WTC11 (cell line): ENCODE data around the gene HLA-A. TPM values are rescaled to one million over a fixed set of nuclear protein-coding genes. Genes with fewer than 3 reads are reported as not detected.

Source experiments
- ATAC-seq: fragments of 200-7000 bp; cut with Tn5 transposase; 2 replicates; pipeline ENCODE4 v1.10.0; 2021; ENCODE audit warnings: mild to moderate bottlenecking, moderate library complexity
- CTCF ChIA-PET: fragments of 300-600 bp; sonication (Branson Sonifier 250); formaldehyde crosslinking; loops from one replicate; lab custom pipeline; 2021; ENCODE audit warnings: antibody characterized with exemption; lab: Charles Lee
- POLR2A ChIA-PET: fragments of 350-600 bp; sonication (Branson Sonifier 250); formaldehyde crosslinking; loops from one replicate; lab custom pipeline; 2021; ENCODE audit warnings: antibody characterized with exemption; lab: Charles Lee
- DNase-seq: peaks from one replicate; pipeline ENCODE4 v3.0.0; 2021; ENCODE audit warnings: low spot score
- H3K27ac Mint-ChIP-seq: 2 replicates; pipeline ENCODE4 v1.8.0; 2021; ENCODE audit warnings: mixed read lengths
- H3K27me3 Mint-ChIP-seq: 2 replicates; pipeline ENCODE4 v1.8.0; 2021; ENCODE audit warnings: low read depth, mild to moderate bottlenecking, moderate library complexity, mixed read lengths
- H3K36me3 Mint-ChIP-seq: 2 replicates; pipeline ENCODE4 v1.8.0; 2021; ENCODE audit warnings: mixed read lengths
- H3K4me1 Mint-ChIP-seq: 2 replicates; pipeline ENCODE4 v1.8.0; 2022; ENCODE audit warnings: mixed read lengths
- H3K4me3 Mint-ChIP-seq: 2 replicates; pipeline ENCODE4 v1.8.0; 2021; ENCODE audit warnings: mild to moderate bottlenecking, moderate library complexity, mixed read lengths
- H3K9me3 Mint-ChIP-seq: 2 replicates; pipeline ENCODE4 v1.8.0; 2021; ENCODE audit warnings: mixed read lengths
- ATF1 ChIP-seq: sonication (generic); formaldehyde crosslinking; IDR thresholded peaks from 2 replicates; pipeline ENCODE4 v1.8.1; 2023; ENCODE audit warnings: mild to moderate bottlenecking, moderate library complexity, missing genetic modification reagents
- ATF2 ChIP-seq: sonication (generic); formaldehyde crosslinking; IDR thresholded peaks from 2 replicates; pipeline ENCODE4 v1.8.1; 2022; ENCODE audit warnings: low read depth, missing genetic modification reagents, borderline replicate concordance
- ERG ChIP-seq: fragments of 250-450 bp; sonication (Bioruptor Pico); IDR thresholded peaks from 2 replicates; pipeline ENCODE4 v1.8.0; 2021; ENCODE audit warnings: mild to moderate bottlenecking
- ESRRA ChIP-seq: sonication (generic); formaldehyde crosslinking; IDR thresholded peaks from 2 replicates; pipeline ENCODE4 v1.8.1; 2022; ENCODE audit warnings: mild to moderate bottlenecking, missing genetic modification reagents, borderline replicate concordance
- ETV6 ChIP-seq: sonication (generic); formaldehyde crosslinking; IDR thresholded peaks from 2 replicates; pipeline ENCODE4 v1.8.1; 2022; ENCODE audit warnings: mild to moderate bottlenecking, missing genetic modification reagents
- FOXJ3 ChIP-seq: sonication (generic); formaldehyde crosslinking; IDR thresholded peaks from 2 replicates; pipeline ENCODE4 v1.9.0; 2021; ENCODE audit warnings: missing genetic modification reagents, mild to moderate bottlenecking, borderline replicate concordance
- FOXP1 ChIP-seq: sonication (generic); formaldehyde crosslinking; IDR thresholded peaks from 2 replicates; pipeline ENCODE4 v1.8.0; 2022; ENCODE audit warnings: missing genetic modification reagents, mild to moderate bottlenecking, moderate library complexity, borderline replicate concordance
- FOXP4 ChIP-seq: sonication (generic); formaldehyde crosslinking; IDR thresholded peaks from 2 replicates; pipeline ENCODE4 v1.8.0; 2022; ENCODE audit warnings: mild to moderate bottlenecking, missing genetic modification reagents
- IRF2 ChIP-seq: sonication (generic); formaldehyde crosslinking; IDR thresholded peaks from 2 replicates; pipeline ENCODE4 v1.8.0; 2022; ENCODE audit warnings: low read depth, missing genetic modification reagents, borderline replicate concordance
- JUN ChIP-seq: sonication (generic); formaldehyde crosslinking; IDR thresholded peaks from 2 replicates; pipeline ENCODE4 v1.8.0; 2023; ENCODE audit warnings: mild to moderate bottlenecking, missing genetic modification reagents
- NR2C2 ChIP-seq: sonication (generic); formaldehyde crosslinking; IDR thresholded peaks from 2 replicates; pipeline ENCODE4 v1.8.0; 2022; ENCODE audit warnings: mild to moderate bottlenecking, missing genetic modification reagents
- NR3C1 ChIP-seq: sonication (generic); formaldehyde crosslinking; conservative IDR thresholded peaks from 2 replicates; pipeline ENCODE4 v1.8.1; 2023; ENCODE audit warnings: low read depth, mild to moderate bottlenecking, missing genetic modification reagents
- RELA ChIP-seq: sonication (generic); formaldehyde crosslinking; IDR thresholded peaks from 2 replicates; pipeline ENCODE4 v1.8.1; 2022; ENCODE audit warnings: missing genetic modification reagents, mild to moderate bottlenecking, borderline replicate concordance
- RORB ChIP-seq: fragments of 250-450 bp; sonication (Bioruptor Pico); IDR thresholded peaks from 2 replicates; pipeline ENCODE4 v1.9.0; 2021; ENCODE audit warnings: mild to moderate bottlenecking
- SMAD3 ChIP-seq: sonication (generic); formaldehyde crosslinking; IDR thresholded peaks from 2 replicates; pipeline ENCODE4 v1.8.0; 2022; ENCODE audit warnings: missing genetic modification reagents, mild to moderate bottlenecking, borderline replicate concordance
- ZNF138 ChIP-seq: sonication (generic); formaldehyde crosslinking; conservative IDR thresholded peaks from 2 replicates; pipeline ENCODE4 v1.8.1; 2022; ENCODE audit warnings: mild to moderate bottlenecking, moderate library complexity, missing genetic modification reagents
- ZNF263 ChIP-seq: sonication (generic); formaldehyde crosslinking; IDR thresholded peaks from 2 replicates; pipeline ENCODE4 v1.8.1; 2022; ENCODE audit warnings: low read depth, mild to moderate bottlenecking, moderate library complexity, missing genetic modification reagents
- ZNF425 ChIP-seq: fragments of 250-450 bp; sonication (Bioruptor Pico); conservative IDR thresholded peaks from 2 replicates; pipeline ENCODE4 v1.9.0; 2021; ENCODE audit warnings: mild to moderate bottlenecking
- ZNF532 ChIP-seq: fragments of 250-450 bp; sonication (Bioruptor Pico); IDR thresholded peaks from 2 replicates; pipeline ENCODE4 v1.9.0; 2021; ENCODE audit warnings: mild to moderate bottlenecking, borderline replicate concordance
- total RNA-seq: library from RNA; stranded (reverse); gene quantifications from 3 replicates; pipeline ENCODE4 v1.2.3, GENCODE V29; 2021
- TF ChIP-seq, protein P1 (sequence below): fragments of 250-450 bp; sonication (Bioruptor Pico); IDR thresholded peaks from 2 replicates; pipeline ENCODE4 v2.1.2; 2022; ENCODE audit warnings: mild to moderate bottlenecking, moderate library complexity
- TF ChIP-seq, protein P2 (sequence below): sonication (generic); formaldehyde crosslinking; conservative IDR thresholded peaks from 2 replicates; pipeline ENCODE4 v1.8.1; 2022; ENCODE audit warnings: mild to moderate bottlenecking, missing genetic modification reagents
- TF ChIP-seq, protein P3 (sequence below): fragments of 200-600 bp; IDR thresholded peaks from 2 replicates; pipeline ENCODE4 v1.8.0; 2022; ENCODE audit warnings: antibody characterized with exemption

The HLA-A gene
- total RNA-seq, 1 experiment from 2014 or later = 93.2 TPM

DNA sequence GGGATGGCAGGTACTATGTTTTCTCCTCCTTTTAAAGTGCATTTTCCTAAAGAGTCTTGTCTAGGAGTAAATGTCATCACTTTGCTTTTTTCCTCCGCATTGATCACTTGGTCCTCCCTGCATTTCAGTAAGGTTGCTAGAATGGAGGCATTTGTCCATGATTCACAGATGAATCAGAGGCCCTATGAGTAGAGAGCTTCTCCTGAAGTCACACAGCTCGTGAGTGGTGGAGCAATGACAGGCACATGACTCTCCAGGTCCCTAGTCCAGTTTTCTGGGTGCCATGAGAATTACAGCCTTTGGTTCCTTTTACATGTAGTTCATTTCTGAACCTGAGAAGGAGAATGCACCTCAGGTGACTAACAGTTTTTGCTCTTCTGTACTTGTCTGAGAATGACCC, 50.5 kb downstream of the HLA-A start:
- no peak overlapping the region for H3K4me3 Mint-ChIP-seq
- H3K4me1 Mint-ChIP-seq = no peaks in the 10 kb centered on the region
- TF ChIP-seq ZNF138 (CRISPR knock-in tag) (no peak), ZNF263 (no peak), ATF2 (no peak), ESRRA (CRISPR knock-in tag) (no peak), ATF1 (no peak), NR2C2 (no peak), FOXP4 (CRISPR knock-in tag) (no peak), ETV6 (CRISPR knock-in tag) (no peak), FOXP1 (no peak), IRF2 (CRISPR knock-in tag) (no peak), RORB (no peak), ZNF425 (no peak)
- TF ChIP-seq, protein P1, sequence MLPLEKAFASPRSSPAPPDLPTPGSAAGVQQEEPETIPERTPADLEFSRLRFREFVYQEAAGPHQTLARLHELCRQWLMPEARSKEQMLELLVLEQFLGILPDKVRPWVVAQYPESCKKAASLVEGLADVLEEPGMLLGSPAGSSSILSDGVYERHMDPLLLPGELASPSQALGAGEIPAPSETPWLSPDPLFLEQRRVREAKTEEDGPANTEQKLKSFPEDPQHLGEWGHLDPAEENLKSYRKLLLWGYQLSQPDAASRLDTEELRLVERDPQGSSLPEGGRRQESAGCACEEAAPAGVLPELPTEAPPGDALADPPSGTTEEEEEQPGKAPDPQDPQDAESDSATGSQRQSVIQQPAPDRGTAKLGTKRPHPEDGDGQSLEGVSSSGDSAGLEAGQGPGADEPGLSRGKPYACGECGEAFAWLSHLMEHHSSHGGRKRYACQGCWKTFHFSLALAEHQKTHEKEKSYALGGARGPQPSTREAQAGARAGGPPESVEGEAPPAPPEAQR (CRISPR knock-in tag) = no peak
- ChIA-PET POLR2A (no interaction called here), CTCF (no interaction called here)
- no peaks in the 10 kb centered on the region for H3K9me3 Mint-ChIP-seq
- H3K36me3 Mint-ChIP-seq = no peaks in the 10 kb centered on the region
- DNase-seq = no peak
- ATAC-seq = no peak
- peaks cover 23% of the 10 kb centered on the region for H3K27me3 Mint-ChIP-seq
- no peak overlapping the region for H3K27ac Mint-ChIP-seq

DNA sequence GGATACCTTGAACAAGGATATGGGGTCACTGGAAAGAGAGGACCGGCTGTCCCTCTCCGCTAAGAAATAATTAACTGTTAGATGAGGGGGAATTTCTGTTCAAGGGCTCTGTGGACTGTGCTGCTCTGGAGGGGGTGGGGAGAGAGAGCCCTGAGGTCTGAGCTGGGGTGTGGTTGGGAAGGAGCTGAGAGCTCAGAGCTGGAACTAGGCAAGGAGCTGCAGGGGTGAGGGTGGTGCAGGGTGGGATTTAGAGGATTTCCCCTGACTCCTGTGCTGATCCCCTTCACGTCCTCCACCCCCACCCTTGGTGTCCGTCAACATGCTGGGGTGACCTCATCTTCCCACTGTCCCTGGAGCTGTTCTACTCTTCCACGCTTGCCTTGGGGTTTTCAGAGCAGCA, 52.5 kb downstream of the HLA-A start:
- CTCF ChIA-PET = interaction anchor here (1.6 kb wide), 1 partner anchor 147 kb away, joined by 4 read pairs; no protein-coding TSS in a partner anchor
- H3K36me3 Mint-ChIP-seq = no peaks in the 10 kb centered on the region
- peaks cover 29% of the 10 kb centered on the region for H3K27me3 Mint-ChIP-seq
- TF ChIP-seq, protein P2, sequence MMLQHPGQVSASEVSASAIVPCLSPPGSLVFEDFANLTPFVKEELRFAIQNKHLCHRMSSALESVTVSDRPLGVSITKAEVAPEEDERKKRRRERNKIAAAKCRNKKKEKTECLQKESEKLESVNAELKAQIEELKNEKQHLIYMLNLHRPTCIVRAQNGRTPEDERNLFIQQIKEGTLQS (CRISPR knock-in tag) = no peak
- TF ChIP-seq, protein P3, sequence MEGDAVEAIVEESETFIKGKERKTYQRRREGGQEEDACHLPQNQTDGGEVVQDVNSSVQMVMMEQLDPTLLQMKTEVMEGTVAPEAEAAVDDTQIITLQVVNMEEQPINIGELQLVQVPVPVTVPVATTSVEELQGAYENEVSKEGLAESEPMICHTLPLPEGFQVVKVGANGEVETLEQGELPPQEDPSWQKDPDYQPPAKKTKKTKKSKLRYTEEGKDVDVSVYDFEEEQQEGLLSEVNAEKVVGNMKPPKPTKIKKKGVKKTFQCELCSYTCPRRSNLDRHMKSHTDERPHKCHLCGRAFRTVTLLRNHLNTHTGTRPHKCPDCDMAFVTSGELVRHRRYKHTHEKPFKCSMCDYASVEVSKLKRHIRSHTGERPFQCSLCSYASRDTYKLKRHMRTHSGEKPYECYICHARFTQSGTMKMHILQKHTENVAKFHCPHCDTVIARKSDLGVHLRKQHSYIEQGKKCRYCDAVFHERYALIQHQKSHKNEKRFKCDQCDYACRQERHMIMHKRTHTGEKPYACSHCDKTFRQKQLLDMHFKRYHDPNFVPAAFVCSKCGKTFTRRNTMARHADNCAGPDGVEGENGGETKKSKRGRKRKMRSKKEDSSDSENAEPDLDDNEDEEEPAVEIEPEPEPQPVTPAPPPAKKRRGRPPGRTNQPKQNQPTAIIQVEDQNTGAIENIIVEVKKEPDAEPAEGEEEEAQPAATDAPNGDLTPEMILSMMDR = no peak
- no peak for TF ChIP-seq ZNF532 (CRISPR knock-in tag)
- TF ChIP-seq NR3C1 (CRISPR knock-in tag) = no peak
- TF ChIP-seq RELA (CRISPR knock-in tag) = no peak
- TF ChIP-seq JUN = no peak
- TF ChIP-seq SMAD3 (CRISPR knock-in tag) = no peak
- no peak for TF ChIP-seq ERG
- TF ChIP-seq FOXJ3 (CRISPR knock-in tag) = no peak

More for the DNA sequence above, 52.5 kb downstream of the HLA-A start:
- H3K9me3 Mint-ChIP-seq = no peaks in the 10 kb centered on the region
- ATAC-seq (no peak), DNase-seq (no peak)
- no peaks in the 10 kb centered on the region for H3K4me1 Mint-ChIP-seq
- H3K4me3 Mint-ChIP-seq = no peak overlapping the region
- no peak overlapping the region for H3K27ac Mint-ChIP-seq
- POLR2A ChIA-PET = no interaction called here
